DMS114 treated with DMSO at 0.1 percent for 48 hours (cell line): ENCODE results near the gene SNAP29.
A peak's percentile ranks its signal among the peaks of the same experiment; 100 is the strongest.
"Not testable (repeated sequence)": the region's sequence is repeated elsewhere in the genome, so short reads cannot be mapped to it uniquely, and the experiment has no call there.

Experiments
- DNase-seq: peaks from one replicate; lab custom pipeline; 2025; ENCODE audit not compliant: unreplicated experiment; lab: John Stamatoyannopoulos, UW

The SNAP29 gene

GRCh38 chr22:20897737-20898136 lies 38.9 kb downstream of the SNAP29 start:
- DNase-seq, result not testable (repeated sequence)

GRCh38 chr22:20899827-20900423 lies 41.1 kb downstream of the SNAP29 start:
- no peak for DNase-seq

- not testable (repeated sequence) for DNase-seq
Measured at GRCh38 chr22:20901093-20902033, 42.6 kb downstream of the SNAP29 start.

GRCh38 chr22:20903093-20903492 lies 44.3 kb downstream of the SNAP29 start:
- DNase-seq, result no peak

DNA sequence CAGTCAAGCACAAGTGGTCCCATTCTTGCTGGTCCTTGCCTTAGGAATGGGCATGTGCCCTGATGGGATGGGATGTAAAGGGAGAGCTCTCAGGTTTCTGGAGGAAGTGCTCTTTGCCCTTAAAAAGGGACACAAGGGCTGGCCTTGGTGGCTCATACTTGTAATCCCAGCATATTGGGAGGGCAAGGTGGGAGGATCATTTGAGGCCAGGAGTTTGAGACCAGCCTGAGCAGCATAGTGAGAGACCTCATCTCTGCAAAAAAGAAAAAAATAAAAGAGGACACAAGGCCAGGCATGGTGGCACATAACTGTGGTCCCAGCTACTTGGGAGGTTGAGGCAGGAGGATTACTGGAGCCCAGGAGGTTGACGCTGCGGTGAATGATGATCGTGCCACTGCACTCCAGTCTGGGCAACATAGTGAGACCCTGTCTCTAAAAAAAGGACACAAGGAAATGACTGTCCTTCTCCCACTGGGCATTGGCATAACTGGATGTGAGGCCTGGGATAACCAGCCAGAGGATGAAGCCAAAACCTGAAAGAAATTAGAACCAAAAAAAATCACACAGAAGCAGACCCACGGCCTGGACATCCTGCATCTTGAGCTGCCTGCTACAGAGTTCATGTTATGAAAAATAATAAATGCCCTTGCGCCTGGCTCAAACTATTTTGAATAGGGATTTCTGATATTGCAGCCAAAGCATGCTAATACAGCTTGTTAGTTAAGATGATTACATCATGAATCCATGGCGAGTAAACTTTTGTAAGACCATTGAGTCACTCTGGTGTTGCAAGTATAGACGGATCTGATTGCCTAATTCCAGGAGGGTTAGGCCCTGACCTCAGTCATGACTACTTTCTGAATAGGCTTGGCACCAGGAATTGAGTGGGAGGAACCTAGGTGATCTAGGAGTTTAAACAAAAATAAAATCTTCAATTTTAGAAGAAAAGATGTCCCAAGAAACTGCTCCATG lies 45.5 kb downstream of the SNAP29 start:
- DNase-seq, result no peak

- DNase-seq, result no peak
Measured at GRCh38 chr22:20904980-20905355, 46.2 kb downstream of the SNAP29 start.

DNA sequence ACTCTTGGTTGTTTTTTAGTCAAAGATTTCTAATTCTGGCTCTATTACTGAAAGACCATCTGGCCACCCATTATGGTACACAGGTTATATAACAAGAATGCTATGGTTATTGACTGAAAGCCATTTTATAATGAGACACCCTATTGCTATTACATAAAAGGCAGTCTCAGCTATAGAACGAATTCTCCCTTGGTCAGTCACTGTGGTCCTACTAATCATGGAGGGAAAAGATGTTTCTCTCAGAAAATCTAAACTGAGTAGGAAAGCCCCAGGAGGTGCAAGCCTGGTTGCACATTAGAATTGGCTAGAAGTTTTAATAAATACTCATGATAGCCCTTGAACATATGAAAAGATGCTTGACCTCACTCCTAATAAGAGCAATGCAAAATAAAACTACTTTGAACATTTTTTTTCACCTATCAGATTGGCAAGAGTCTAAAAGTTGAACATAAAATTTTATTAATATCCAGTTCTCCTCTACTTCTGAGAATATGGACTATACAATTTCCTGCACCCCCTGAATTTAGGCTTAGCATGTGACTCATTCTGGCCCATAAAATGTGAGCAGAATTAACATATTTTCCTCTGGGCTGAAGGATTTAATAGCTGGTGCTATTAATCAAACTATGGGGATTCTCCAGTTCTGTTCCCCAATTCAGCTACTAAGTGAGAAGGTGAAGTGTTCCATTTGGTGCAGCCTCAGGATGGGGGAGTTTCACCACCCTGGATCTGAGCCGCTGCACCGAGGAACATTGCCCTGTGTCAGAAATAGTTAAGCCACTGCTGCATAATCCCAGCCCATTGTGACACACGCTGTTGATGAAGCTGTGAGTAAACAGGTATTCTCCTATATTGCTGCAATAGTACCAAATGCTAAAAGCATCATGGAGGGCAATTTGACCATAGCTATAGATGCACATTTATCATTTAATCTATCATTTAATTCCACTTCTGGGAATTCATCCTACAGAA lies 46.9 kb downstream of the SNAP29 start:
- no peak for DNase-seq

DNA sequence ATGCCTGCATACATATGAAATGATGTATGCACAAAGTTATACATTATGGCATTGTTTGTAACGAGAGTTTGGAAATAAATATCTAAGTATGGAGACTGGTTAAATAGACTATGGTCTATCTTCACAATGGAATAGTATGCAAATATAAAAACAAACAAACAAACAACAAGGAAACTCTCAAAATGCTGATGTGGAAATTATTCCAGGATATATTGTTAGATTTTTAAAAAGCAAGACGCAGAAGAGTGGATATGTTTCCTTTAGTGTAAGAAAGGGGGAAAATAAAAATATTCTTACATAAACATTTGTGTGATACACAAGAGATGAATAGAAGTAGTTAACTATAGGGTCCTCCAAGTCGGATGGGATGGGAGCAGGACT lies 47.6 kb downstream of the SNAP29 start:
- no peak for DNase-seq

DNA sequence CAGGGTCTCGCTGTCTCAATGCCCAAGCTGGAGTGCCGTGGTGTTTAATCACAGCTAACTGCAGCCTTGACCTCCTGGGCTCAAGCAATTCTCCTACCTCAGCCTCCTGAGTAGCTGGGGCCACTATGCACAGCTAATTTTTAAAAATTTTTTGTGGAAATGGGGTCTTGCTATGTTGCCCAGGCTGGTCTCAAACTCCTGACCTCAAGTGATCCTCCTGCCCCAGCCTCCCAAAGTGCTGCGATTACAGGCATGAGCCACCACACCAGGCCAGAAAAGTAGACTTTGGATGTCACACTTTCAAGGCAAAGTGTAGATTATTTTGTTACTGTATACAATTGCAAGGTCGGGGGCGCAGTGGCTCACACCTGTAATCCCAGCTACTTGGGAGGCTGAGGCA lies 49.9 kb downstream of the SNAP29 start:
- not testable (repeated sequence) for DNase-seq

DNA sequence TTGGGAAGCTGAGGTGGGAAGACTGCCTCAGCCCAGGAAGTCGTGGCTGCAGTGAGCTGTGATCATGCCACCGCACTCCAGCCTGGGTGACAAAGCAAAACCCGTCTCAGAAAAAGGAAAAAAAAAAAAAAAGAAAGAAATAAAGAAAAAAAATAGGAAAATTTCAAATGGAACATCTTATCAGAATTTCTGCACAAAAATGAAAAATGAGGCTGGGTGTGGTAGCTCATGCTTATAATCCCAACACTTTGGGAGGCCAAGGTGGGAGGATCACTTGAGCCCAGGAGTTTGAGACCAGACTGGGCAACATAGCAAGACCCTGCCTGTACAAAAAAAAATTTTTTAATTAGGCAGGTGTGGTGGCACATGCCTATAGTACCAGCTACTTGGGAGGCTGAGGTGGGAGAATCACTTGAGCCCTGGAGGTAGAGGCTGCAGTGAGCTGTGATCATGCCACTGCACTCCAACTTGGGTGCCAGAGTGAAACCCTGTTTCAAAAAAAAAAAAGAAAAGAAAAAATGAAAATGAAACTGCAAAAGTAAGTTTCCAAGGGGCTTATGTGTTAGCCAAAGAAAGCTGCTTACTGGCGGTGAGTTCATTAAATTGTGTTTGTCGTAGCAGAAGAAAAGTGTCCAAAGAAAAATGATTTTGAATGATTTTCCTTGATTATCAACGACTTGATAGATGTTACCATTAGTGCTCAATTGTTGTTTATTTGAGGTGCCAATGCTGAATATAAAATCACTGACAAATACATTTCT lies 50.9 kb downstream of the SNAP29 start:
- DNase-seq, result no peak

- DNase-seq, result no peak
Measured at GRCh38 chr22:20912494-20912893, 53.7 kb downstream of the SNAP29 start.

- DNase-seq, result peak; percentile 94
Measured at GRCh38 chr22:20916916-20917810, 58.4 kb downstream of the SNAP29 start, which contains the start of gene CRKL. TSS of gene CRKL (plus strand) at chr22:20917407. CDS start at chr22:20917935, 528 bp downstream.

- DNase-seq, result no peak
Measured at GRCh38 chr22:20918663-20919218, 59.9 kb downstream of the SNAP29 start.

GRCh38 chr22:20919718-20920117 lies 60.9 kb downstream of the SNAP29 start:
- DNase-seq, result no peak

- DNase-seq, result no peak
Measured at GRCh38 chr22:20920881-20921203, 62.0 kb downstream of the SNAP29 start.

GRCh38 chr22:20922141-20922751 lies 63.4 kb downstream of the SNAP29 start:
- DNase-seq, result no peak

DNA sequence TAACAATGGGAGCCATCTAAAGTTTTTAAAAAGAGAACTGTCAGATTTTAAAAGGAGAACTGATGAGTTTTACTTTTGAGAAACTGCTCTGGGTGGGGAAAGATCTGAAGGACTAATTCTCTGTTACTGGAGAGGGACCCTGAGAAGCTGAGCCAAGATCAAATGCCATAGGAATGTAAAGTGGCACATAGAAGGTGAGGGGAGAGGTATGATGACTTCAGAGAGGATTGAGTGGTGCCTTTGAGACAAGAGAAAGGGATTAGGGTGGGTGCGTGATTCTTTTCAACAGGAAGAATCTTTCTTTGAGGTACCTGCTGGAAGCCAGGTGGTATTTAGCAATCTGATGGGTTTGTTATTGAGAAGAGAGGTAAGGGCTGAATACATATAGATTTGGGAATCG lies 67.4 kb downstream of the SNAP29 start:
- no peak for DNase-seq
